HPDE6-E6E7 (cell line): ENCODE data around the gene MKNK2.

Experiments used
- DNase-seq: peaks from one replicate; pipeline ENCODE4 v3.0.0; 2011; ENCODE audit warnings: missing footprints; ENCODE audit errors: extremely low spot score

Gene MKNK2

GRCh38 chr19:2058570-2059421 lies 7.8 kb upstream of the MKNK2 start:
- DNase-seq = no peak

- no peak for DNase-seq
Observed at GRCh38 chr19:2057484-2058469, 6.7 kb upstream of the MKNK2 start.

- no peak for DNase-seq
Observed at GRCh38 chr19:2056837-2057192, 5.8 kb upstream of the MKNK2 start.

- DNase-seq = no peak
Observed at GRCh38 chr19:2055931-2056836, 5.1 kb upstream of the MKNK2 start.

DNA sequence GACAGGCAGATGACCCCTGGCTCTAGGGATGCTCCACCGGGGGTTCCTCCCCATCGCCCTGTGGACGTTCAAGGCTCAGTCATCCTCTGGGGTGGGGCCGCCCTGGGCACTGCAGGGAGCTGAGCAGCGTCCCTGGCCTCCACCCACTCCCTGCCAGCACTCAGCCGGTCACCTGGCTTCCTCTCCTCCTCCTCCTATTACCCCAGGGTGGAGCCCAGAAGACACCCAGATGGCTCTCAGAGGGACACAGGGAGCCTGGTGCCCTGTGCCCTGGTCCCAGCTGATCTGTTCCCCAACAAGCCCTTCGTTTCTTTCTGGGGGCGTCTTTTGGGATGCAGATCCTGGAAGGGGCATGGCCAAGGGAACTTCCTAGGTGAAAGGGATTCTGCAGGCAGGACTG lies 3.7 kb upstream of the MKNK2 start:
- DNase-seq = no peak

DNA sequence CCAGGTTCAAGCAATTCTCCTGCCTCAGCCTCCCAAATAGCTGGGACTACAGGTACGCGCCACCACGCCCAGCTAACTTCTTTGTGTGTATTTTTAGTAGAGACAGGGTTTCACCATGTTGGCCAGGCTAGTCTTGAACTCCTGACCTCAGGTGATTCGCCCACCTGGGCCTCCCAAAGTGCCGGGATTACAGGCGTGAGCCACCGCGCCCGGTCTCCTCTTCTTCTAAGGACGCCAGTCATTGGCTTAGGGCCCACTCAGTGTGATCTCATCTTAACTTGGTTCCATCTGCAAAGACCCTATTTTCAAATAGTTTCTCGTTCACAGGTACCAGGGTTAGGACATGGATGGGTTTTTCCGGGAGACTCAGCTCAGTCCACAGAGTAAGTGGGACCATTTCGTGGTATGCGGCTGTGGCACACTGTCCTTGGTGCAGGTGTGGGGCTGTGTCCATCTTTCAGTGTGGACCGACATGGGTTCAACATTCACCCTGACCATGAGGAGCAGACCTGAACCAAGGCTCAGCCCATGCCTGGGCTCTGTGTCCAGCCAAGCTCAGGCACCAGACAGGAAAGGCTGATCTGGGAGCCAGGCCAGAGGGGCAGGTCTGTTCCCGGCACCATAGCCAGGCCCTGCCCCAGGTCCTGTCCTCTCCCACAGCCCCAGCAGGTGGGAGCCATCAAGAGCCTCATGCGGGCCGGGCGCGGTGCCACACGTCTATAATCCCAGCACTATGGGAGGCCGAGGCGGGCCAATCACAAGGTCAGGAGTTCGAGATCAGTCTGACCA lies 2.8 kb upstream of the MKNK2 start:
- no peak for DNase-seq

DNA sequence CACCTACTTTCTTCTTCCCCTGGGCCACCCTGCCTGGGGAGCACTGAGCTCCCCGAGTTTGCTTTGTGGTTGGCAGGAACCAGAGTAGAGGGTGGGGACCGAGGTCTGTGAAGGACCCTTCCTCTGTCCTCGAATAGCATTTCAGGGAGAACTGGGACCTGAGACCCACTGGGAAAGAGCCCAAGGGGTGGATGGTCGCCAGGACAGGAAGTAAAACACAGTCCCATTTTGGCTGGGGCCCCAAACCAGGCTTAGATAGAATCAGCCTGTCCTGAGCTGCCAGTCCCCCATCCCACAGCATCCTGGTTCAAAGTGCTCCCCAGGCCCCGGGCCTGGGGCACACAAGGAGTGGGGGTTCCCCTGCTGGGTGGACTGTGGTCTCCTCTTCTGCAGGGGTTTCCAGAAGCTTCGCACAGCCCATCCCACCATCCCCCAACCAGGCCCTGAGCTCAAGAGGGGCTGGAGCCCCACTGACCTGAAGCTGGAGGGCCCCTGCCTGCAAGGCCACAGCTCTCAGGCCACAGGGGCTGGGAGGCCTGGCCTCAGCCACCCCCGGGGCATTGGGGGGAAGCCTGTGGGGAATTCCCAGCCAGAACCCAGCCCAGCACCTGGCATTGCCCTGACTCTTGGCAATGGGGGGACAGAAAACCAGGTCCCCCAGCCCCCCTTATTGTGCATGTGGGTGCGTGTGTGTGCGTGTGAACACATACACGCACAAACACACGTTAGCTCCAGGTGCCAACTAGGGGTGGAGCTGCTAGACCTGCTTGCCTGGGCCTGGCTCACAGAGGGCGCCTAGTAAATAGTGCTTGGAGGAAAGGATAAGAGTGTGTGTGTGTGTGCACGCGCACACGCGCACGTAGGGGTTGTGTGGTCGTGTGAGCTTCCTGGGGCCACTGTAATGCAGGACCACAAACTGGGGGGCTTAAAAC lies 995 bp upstream of the MKNK2 start:
- no peak for DNase-seq

DNA sequence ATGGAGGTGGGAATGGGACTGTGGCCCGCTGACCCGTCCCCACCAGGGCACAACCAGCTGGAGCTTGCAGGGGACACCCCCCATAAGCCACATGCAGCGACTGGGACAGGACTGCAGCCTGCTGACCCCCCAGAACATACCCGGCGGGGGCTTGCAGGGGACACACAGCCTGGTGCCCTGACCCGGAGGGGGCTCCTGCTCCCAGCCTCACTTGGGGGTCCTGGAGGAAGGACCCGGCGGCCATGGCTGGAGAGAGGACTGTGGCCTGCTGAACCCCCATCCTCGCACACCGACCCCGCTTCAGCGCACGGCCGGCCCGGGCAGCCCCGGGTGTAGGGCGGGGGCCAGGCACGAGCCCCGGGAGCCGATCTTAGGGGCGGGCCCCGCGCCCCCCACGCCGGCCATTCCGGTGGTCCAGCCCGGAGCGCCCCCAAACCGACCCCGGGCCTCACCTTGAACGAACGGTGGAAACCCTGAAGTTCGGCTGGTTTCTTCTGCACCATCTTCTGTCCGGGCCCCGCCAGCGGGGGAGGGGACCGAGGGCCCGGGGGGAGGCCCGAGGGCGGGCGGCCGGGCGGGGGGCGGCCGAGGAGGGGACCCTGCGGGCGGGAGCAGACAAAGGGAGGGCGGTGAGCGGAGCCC lies 574 bp downstream of the MKNK2 start:
- DNase-seq = no peak

DNA sequence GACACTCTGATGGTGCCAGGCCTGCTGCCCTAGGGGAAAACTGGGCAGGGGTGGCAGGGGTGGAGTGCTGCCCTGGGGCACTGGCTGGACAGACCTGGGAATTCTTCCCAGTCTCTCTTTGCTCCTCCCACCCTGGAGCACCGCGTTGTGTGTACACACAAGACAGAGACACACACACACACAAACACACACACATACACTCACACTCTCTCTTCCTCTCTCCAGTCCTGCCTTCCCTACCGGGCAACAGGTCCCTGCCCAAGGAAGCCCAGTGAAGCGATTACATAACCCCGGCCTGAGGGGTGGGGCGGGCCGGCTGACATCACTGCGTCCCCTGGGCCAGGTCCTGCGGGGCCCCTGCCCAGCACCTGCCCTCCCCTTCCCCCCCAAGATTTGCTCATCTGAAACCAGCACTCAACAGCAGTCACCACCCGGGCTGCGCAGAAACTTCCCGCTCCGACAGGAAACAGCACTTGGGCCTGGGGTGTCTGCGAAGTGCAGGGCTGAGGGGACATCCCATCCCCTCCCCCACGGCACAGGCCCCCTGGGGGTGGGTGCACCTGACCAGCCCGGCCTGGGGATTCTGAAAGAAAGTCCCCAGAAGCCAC lies 1.2 kb downstream of the MKNK2 start:
- DNase-seq = no peak

GRCh38 chr19:2048959-2049740 lies 1.9 kb downstream of the MKNK2 start:
- no peak for DNase-seq

GRCh38 chr19:2048104-2048958 lies 2.7 kb downstream of the MKNK2 start:
- no peak for DNase-seq

GRCh38 chr19:2047449-2048103 lies 3.5 kb downstream of the MKNK2 start:
- no peak for DNase-seq

GRCh38 chr19:2047076-2047448 lies 4.0 kb downstream of the MKNK2 start:
- no peak for DNase-seq

DNA sequence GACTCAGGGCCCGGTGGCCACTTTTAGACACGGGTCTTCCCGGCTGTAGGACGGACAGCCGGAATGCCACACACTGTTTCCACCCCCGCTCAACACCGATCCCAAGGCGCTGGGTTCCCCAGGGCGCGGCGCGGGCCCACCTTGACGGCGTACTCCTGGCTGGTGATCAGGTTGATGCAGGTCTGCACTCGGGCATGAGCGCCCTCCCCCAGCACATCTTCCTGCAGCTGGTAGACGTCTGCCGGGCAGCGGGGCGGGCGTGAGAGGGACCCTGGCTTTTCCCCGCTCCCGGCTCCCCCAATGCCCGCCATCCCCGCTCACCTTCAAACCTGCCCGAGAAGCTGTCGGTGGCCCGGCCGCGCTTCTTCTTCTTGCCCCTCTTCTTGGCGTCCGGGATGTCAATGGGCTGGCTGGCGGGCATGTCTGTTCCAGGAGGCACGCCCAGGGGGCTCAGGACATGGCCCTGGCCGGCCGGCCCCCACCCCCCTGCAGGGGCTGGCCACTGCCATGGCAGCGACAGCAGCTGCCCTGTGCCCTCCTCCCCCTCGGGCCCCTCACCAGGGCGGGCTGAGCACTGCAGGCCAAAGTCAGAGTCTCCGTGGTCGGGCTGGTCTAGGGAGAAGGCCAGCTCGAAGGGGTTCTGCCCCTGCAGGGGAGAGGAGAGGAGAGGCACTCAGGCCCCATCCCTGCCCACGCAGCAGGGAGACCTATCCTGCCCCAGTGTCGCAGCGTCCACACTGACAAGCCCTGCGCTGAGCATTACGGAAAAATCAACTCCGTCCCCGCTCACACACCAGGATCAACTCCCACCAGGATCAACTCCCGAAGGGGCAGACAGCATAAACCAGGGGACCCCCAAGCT lies 4.8 kb downstream of the MKNK2 start:
- no peak for DNase-seq

GRCh38 chr19:2045501-2046045 lies 5.5 kb downstream of the MKNK2 start:
- no peak for DNase-seq
